CD8-positive, alpha-beta memory T cell (primary cell): ENCODE results near the gene EDA. TPM values are rescaled to one million over a fixed set of nuclear protein-coding genes. Genes with fewer than 3 reads are reported as not detected.

ENCODE experiments used
- CTCF ChIA-PET: fragments of 350-600 bp; sonication (Branson Sonifier 250); formaldehyde crosslinking; loops from one replicate; lab custom pipeline; 2021; ENCODE audit warnings: antibody characterized with exemption; lab: Charles Lee
- POLR2A ChIA-PET: fragments of 350-600 bp; sonication (Branson Sonifier 250); formaldehyde crosslinking; loops from one replicate; lab custom pipeline; 2021; ENCODE audit warnings: antibody characterized with exemption; lab: Charles Lee
- DNase-seq, 5 donors: peaks; one replicate each; pipeline versions ENCODE4 v3.0.0 to v3.0.0-alpha.2; 2020 to 2022; ENCODE audit warnings: mixed read lengths in 1 of 5
- H3K27ac ChIP-seq: one replicate; pipeline ENCODE4 v1.7.0; 2013; ENCODE audit warnings: low read depth, mild to moderate bottlenecking, low read length, moderate library complexity
- H3K27me3 ChIP-seq: 2 replicates; pipeline ENCODE4 v1.7.0; 2013; ENCODE audit warnings: low read length, mild to moderate bottlenecking; ENCODE audit not compliant: insufficient read depth, poor library complexity, severe bottlenecking
- H3K36me3 ChIP-seq: 2 replicates; pipeline ENCODE4 v1.7.0; 2013; ENCODE audit warnings: mild to moderate bottlenecking, low read length, moderate library complexity; ENCODE audit not compliant: insufficient read depth
- H3K4me1 ChIP-seq: 2 replicates; pipeline ENCODE4 v1.7.0; 2013; ENCODE audit warnings: mild to moderate bottlenecking, low read length, moderate library complexity; ENCODE audit not compliant: insufficient read depth
- H3K4me3 ChIP-seq: 2 replicates; pipeline ENCODE4 v1.7.0; 2013; ENCODE audit warnings: mild to moderate bottlenecking, low read length
- H3K9me3 ChIP-seq: 2 replicates; pipeline ENCODE4 v1.7.0; 2013; ENCODE audit warnings: mild to moderate bottlenecking, low read length
- H3K27ac Mint-ChIP-seq, 8 donors: one replicate each; pipeline ENCODE4 v1.8.0; 2020 to 2021; ENCODE audit warnings: mixed read lengths in 8 of 8, mild to moderate bottlenecking in 6 of 8, inconsistent platforms in 3 of 8, moderate library complexity in 3 of 8
- H3K27me3 Mint-ChIP-seq, 2 donors: one replicate each; pipeline ENCODE4 v1.8.0; 2020 to 2021; ENCODE audit warnings: mixed read lengths in 2 of 2, mild to moderate bottlenecking in 1 of 2, moderate library complexity in 1 of 2
- H3K36me3 Mint-ChIP-seq, 3 donors: one replicate each; pipeline ENCODE4 v1.8.0; 2020 to 2021; ENCODE audit warnings: mixed read lengths in 3 of 3, inconsistent platforms in 1 of 3, mild to moderate bottlenecking in 1 of 3
- H3K4me1 Mint-ChIP-seq, 3 donors: one replicate each; pipeline ENCODE4 v1.8.0; 2020 to 2021; ENCODE audit warnings: mixed read lengths in 3 of 3, inconsistent platforms in 1 of 3, mild to moderate bottlenecking in 1 of 3
- H3K4me3 Mint-ChIP-seq, 7 donors: one replicate each; pipeline ENCODE4 v1.8.0; 2020 to 2021; ENCODE audit warnings: mixed read lengths in 7 of 7, mild to moderate bottlenecking in 6 of 7, moderate library complexity in 4 of 7, inconsistent platforms in 2 of 7
- H3K9me3 Mint-ChIP-seq, 5 donors: one replicate each; pipeline ENCODE4 v1.8.0; 2020 to 2022; ENCODE audit warnings: mixed read lengths in 5 of 5, mild to moderate bottlenecking in 3 of 5, moderate library complexity in 2 of 5, inconsistent platforms in 1 of 5
- polyA plus RNA-seq: library from polyadenylated mRNA; unstranded; fragments of 300-500 nt; fragmentation: Illumina TruSeq; gene quantifications from one replicate; pipeline ENCODE4 v1.2.3, GENCODE V29; 2021
- total RNA-seq, 2 experiments: library from RNA; stranded (reverse); gene quantifications; one replicate each; pipeline ENCODE4 v1.2.3, GENCODE V29; 2021

EDA gene
- total and polyA plus RNA-seq, 3 experiments from 2014 or later = 0.53 to 1.1 (median 0.57) TPM

- Mint-ChIP-seq H3K27me3 (peaks cover 3 to 11% of the 10 kb centered on the region in 2 donors), H3K4me3 (peak overlapping the region in 1 of 7 donors; percentile 57), H3K9me3 (no peaks in the 10 kb centered on the region), H3K27ac (peak overlapping the region in 1 of 8 donors; percentile 12), H3K4me1 (peaks cover 2 to 13% (median 6%) of the 10 kb centered on the region in 3 donors), H3K36me3 (no peaks in the 10 kb centered on the region)
- Histone ChIP-seq H3K27me3 (no peaks in the 10 kb centered on the region), H3K4me3 (no peak overlapping the region), H3K4me1 (peaks cover 11% of the 10 kb centered on the region), H3K36me3 (no peaks in the 10 kb centered on the region), H3K9me3 (no peaks in the 10 kb centered on the region), H3K27ac (no peak overlapping the region)
- no peak for DNase-seq
- ChIA-PET POLR2A (no interaction called here), CTCF (no interaction called here)
Measured at GRCh38 chrX:70033348-70034051, 417.6 kb downstream of the EDA start.

GRCh38 chrX:70034646-70035045 lies 418.7 kb downstream of the EDA start:
- Mint-ChIP-seq H3K36me3 (no peaks in the 10 kb centered on the region), H3K4me1 (peaks cover 2 to 13% (median 6%) of the 10 kb centered on the region in 3 donors), H3K27ac (peak overlapping the region in 3 of 8 donors; percentile 17 to 51 (median 39)), H3K4me3 (no peak overlapping the region), H3K27me3 (peaks cover 3 to 11% of the 10 kb centered on the region in 2 donors), H3K9me3 (no peaks in the 10 kb centered on the region)
- Histone ChIP-seq H3K27ac (no peak overlapping the region), H3K27me3 (no peaks in the 10 kb centered on the region), H3K36me3 (no peaks in the 10 kb centered on the region), H3K4me3 (no peak overlapping the region), H3K4me1 (peaks cover 11% of the 10 kb centered on the region), H3K9me3 (no peaks in the 10 kb centered on the region)
- no peak for DNase-seq
- CTCF ChIA-PET = no interaction called here
- POLR2A ChIA-PET = no interaction called here

DNA sequence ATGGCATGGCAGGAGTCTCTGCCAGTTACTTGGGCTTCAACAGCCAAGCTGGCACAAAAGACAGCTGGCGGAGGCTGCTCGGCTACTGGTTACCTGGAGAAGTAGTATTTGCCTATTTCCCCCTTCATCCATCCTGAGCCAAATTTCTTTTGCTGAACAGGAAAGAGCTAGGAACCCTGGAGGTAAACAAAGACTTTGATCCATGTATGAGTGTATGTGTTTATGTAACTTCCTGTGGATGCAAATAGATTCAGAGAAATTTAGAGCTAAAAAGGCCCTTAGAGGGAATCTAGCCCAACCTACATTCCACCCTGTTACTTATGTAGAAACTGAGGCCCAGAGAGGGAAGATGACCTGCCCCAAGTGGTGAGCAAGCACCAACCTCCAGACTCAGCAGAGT lies 422.6 kb downstream of the EDA start:
- ChIA-PET POLR2A (no interaction called here), CTCF (no interaction called here)
- Mint-ChIP-seq H3K27ac (no peak overlapping the region), H3K4me1 (no peaks in the 10 kb centered on the region), H3K9me3 (no peaks in the 10 kb centered on the region), H3K27me3 (peaks cover 0 to 6% of the 10 kb centered on the region in 2 donors), H3K36me3 (no peaks in the 10 kb centered on the region), H3K4me3 (no peak overlapping the region)
- no peak overlapping the region for H3K27ac ChIP-seq
- no peaks in the 10 kb centered on the region for H3K4me1 ChIP-seq
- no peak for DNase-seq
- H3K27me3 ChIP-seq = no peaks in the 10 kb centered on the region
- H3K36me3 ChIP-seq = no peaks in the 10 kb centered on the region
- H3K9me3 ChIP-seq = no peaks in the 10 kb centered on the region
- H3K4me3 ChIP-seq = no peak overlapping the region

DNA sequence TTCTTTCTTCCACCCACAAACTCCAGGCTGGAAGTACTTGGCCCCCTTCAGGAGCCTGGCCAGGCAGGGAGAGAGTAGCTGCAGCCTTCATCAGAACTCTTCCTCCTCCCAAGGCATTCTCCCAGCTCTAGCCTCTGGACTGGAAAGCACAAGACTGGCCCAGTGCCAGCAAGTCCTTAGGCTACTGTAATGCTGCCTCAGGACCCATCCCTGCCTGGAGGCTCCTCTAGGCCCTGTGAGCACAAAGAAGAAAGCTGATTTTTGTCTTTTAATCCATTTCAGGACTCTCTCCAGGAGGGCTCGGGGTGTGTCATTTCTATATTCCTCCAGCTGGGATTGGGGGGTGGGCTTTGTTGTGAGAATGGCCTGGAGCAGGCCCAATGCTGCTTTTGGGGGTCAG lies 423.0 kb downstream of the EDA start:
- H3K27ac Mint-ChIP-seq = no peak overlapping the region
- H3K9me3 Mint-ChIP-seq = no peaks in the 10 kb centered on the region
- no peak overlapping the region for H3K4me3 Mint-ChIP-seq

GRCh38 chrX:70039758-70040157 lies 423.8 kb downstream of the EDA start:
- H3K27me3 ChIP-seq = no peaks in the 10 kb centered on the region
- no peak overlapping the region for H3K27ac Mint-ChIP-seq
- H3K4me3 ChIP-seq = no peak overlapping the region
- no peaks in the 10 kb centered on the region for H3K9me3 Mint-ChIP-seq
- DNase-seq = no peak
- H3K36me3 Mint-ChIP-seq = no peaks in the 10 kb centered on the region
- no peak overlapping the region for H3K4me3 Mint-ChIP-seq
- H3K9me3 ChIP-seq = no peaks in the 10 kb centered on the region
- CTCF ChIA-PET = interaction anchor here (0.7 kb wide), 1 partner anchor 37 kb away, joined by 3 read pairs; no protein-coding TSS in a partner anchor
- no peaks in the 10 kb centered on the region for H3K36me3 ChIP-seq
- H3K4me1 Mint-ChIP-seq = no peaks in the 10 kb centered on the region
- no peak overlapping the region for H3K27ac ChIP-seq
- no peaks in the 10 kb centered on the region for H3K4me1 ChIP-seq
- POLR2A ChIA-PET = no interaction called here
- H3K27me3 Mint-ChIP-seq = peaks cover 0 to 3% of the 10 kb centered on the region in 2 donors

More for the DNA sequence above, 423.0 kb downstream of the EDA start:
- Histone ChIP-seq H3K4me3 (no peak overlapping the region), H3K4me1 (no peaks in the 10 kb centered on the region), H3K9me3 (no peaks in the 10 kb centered on the region), H3K27ac (no peak overlapping the region), H3K27me3 (no peaks in the 10 kb centered on the region), H3K36me3 (no peaks in the 10 kb centered on the region)
- ChIA-PET POLR2A (no interaction called here), CTCF (interaction anchor here (0.7 kb wide), 1 partner anchor 37 kb away, joined by 3 read pairs; no protein-coding TSS in a partner anchor)
- H3K4me1 Mint-ChIP-seq = no peaks in the 10 kb centered on the region
- no peaks in the 10 kb centered on the region for H3K36me3 Mint-ChIP-seq
- no peak for DNase-seq
- H3K27me3 Mint-ChIP-seq = peaks cover 0 to 4% of the 10 kb centered on the region in 2 donors

DNA sequence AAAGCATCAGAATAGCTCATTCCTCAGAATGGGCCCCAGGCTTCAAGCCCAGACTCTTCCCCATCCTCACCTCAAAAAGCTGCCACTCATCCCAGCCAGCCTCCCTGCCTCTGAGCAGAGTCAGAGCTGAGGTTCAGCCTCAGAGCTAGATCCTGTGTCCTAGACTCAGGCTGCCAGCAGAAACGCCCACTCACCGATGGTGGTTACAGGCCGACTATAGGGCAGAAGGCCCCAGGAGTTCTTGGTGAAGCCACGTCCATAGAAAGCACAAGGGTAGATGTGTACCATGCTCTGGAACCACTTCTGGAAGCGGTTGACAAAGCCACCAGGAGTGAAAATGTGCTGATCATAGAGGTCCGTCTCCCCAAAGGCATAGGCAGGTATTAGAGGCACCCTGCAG lies 426.1 kb downstream of the EDA start:
- no peak for DNase-seq
- Histone ChIP-seq H3K27ac (no peak overlapping the region), H3K4me3 (no peak overlapping the region), H3K4me1 (no peaks in the 10 kb centered on the region), H3K9me3 (no peaks in the 10 kb centered on the region), H3K27me3 (no peaks in the 10 kb centered on the region), H3K36me3 (no peaks in the 10 kb centered on the region)
- POLR2A ChIA-PET = no interaction called here
- Mint-ChIP-seq H3K27me3 (peaks cover 0 to 1% of the 10 kb centered on the region in 2 donors), H3K36me3 (no peaks in the 10 kb centered on the region), H3K9me3 (no peaks in the 10 kb centered on the region), H3K27ac (no peak overlapping the region), H3K4me1 (no peaks in the 10 kb centered on the region), H3K4me3 (no peak overlapping the region)
- CTCF ChIA-PET = no interaction called here

- H3K27ac Mint-ChIP-seq = peak overlapping the region in 2 of 8 donors; percentile 59 to 62
Measured at GRCh38 chrX:70042399-70043371, 426.8 kb downstream of the EDA start.

GRCh38 chrX:70043685-70044084 lies 427.8 kb downstream of the EDA start:
- no peaks in the 10 kb centered on the region for H3K9me3 Mint-ChIP-seq
- Histone ChIP-seq H3K27me3 (no peaks in the 10 kb centered on the region), H3K27ac (no peak overlapping the region), H3K9me3 (no peaks in the 10 kb centered on the region), H3K4me3 (no peak overlapping the region), H3K4me1 (no peaks in the 10 kb centered on the region), H3K36me3 (no peaks in the 10 kb centered on the region)
- ChIA-PET CTCF (no interaction called here), POLR2A (no interaction called here)
- no peak for DNase-seq
- no peaks in the 10 kb centered on the region for H3K4me1 Mint-ChIP-seq
- H3K27ac Mint-ChIP-seq = no peak overlapping the region
- H3K4me3 Mint-ChIP-seq = no peak overlapping the region
- no peaks in the 10 kb centered on the region for H3K36me3 Mint-ChIP-seq
- H3K27me3 Mint-ChIP-seq = peaks cover 0 to 1% of the 10 kb centered on the region in 2 donors

More at GRCh38 chrX:70042399-70043371, 426.8 kb downstream of the EDA start:
- no peak overlapping the region for H3K4me3 ChIP-seq
- H3K4me1 ChIP-seq = no peaks in the 10 kb centered on the region
- Mint-ChIP-seq H3K36me3 (no peaks in the 10 kb centered on the region), H3K27me3 (peaks cover 0 to 1% of the 10 kb centered on the region in 2 donors), H3K4me1 (no peaks in the 10 kb centered on the region), H3K9me3 (no peaks in the 10 kb centered on the region), H3K4me3 (no peak overlapping the region)
- no peak overlapping the region for H3K27ac ChIP-seq
- H3K36me3 ChIP-seq = no peaks in the 10 kb centered on the region
- H3K27me3 ChIP-seq = no peaks in the 10 kb centered on the region
- CTCF ChIA-PET = interaction anchor here (0.6 kb wide), 1 partner anchor 48 kb away, joined by 3 read pairs; no protein-coding TSS in a partner anchor
- DNase-seq = no peak
- POLR2A ChIA-PET = no interaction called here
- H3K9me3 ChIP-seq = no peaks in the 10 kb centered on the region
